HCT116 (cell line): ENCODE data around the gene MAP3K10.

ENCODE experiments used
- EZH2phosphoT487 ChIP-seq: fragments of 200-600 bp; IDR thresholded peaks from 2 replicates; pipeline ENCODE4 v1.6.1; 2018; ENCODE audit warnings: antibody characterized with exemption, borderline replicate concordance
- TF ChIP-seq, protein P1 (sequence below), 3 experiments: fragments of 200-600 bp in 1 of 3; sonication (generic) in 1 of 3; IDR thresholded peaks in 2 of 3; conservative IDR thresholded peaks in 1 of 3; 2 replicates each; pipeline ENCODE4 v1.5.1; 2012 to 2017; ENCODE audit warnings: low read depth in 2 of 3, low read length in 2 of 3, antibody characterized with exemption in 1 of 3, borderline replicate concordance in 1 of 3, control low read depth in 1 of 3, mild to moderate bottlenecking in 1 of 3, mixed read lengths in 1 of 3, mixed run types in 1 of 3, moderate library complexity in 1 of 3; ENCODE audit not compliant: insufficient read depth in 1 of 3

DNA sequence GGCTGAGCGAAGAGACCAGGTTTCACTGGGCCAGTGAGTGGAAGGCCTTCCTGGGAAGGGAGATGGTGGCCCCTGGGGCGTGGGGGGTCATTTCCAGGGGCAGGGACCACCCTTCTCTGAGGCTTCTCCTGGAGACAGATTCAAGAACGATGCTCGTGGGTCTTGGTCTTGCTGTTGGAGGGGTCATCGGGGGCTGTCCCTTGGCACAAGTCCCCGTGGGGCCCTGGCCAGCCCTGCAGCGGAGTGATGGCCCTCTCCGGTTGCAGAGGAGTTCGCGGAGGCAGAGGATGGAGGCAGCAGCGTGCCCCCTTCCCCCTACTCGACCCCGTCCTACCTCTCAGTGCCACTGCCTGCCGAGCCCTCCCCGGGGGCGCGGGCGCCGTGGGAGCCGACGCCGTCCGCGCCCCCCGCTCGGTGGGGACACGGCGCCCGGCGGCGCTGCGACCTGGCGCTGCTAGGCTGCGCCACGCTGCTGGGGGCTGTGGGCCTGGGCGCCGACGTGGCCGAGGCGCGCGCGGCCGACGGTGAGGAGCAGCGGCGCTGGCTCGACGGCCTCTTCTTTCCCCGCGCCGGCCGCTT, 22.1 kb downstream of the MAP3K10 start:
- TF ChIP-seq EZH2phosphoT487: no peak
- TF ChIP-seq, protein P1, sequence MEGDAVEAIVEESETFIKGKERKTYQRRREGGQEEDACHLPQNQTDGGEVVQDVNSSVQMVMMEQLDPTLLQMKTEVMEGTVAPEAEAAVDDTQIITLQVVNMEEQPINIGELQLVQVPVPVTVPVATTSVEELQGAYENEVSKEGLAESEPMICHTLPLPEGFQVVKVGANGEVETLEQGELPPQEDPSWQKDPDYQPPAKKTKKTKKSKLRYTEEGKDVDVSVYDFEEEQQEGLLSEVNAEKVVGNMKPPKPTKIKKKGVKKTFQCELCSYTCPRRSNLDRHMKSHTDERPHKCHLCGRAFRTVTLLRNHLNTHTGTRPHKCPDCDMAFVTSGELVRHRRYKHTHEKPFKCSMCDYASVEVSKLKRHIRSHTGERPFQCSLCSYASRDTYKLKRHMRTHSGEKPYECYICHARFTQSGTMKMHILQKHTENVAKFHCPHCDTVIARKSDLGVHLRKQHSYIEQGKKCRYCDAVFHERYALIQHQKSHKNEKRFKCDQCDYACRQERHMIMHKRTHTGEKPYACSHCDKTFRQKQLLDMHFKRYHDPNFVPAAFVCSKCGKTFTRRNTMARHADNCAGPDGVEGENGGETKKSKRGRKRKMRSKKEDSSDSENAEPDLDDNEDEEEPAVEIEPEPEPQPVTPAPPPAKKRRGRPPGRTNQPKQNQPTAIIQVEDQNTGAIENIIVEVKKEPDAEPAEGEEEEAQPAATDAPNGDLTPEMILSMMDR (IDR thresholded peaks at IDR 0.05 in 2 of 3, conservative IDR thresholded peaks at IDR 0.05 in 1 of 3; ENCODE audit: borderline replicate concordance in 1 of 3, insufficient read depth in 1 of 3, low read depth in 2 of 3, low read length in 2 of 3): no peak
